Fibroblast of lung (primary cell): ENCODE data around the gene CHP1.

Experiments used
- EZH2 ChIP-seq: IDR thresholded peaks from 2 replicates; pipeline ENCODE4 v1.5.1; 2012; ENCODE audit warnings: low read length, control low read depth, mild to moderate bottlenecking; ENCODE audit errors: missing control alignments
- TF ChIP-seq, protein P1 (sequence below), 2 donors: IDR thresholded peaks in 1 of 2; conservative IDR thresholded peaks in 1 of 2; 1 replicate in 1 of 2; 2 replicates in 1 of 2; pipeline ENCODE4 v1.5.1; 2011 to 2012; ENCODE audit warnings: low read length in 2 of 2, control low read depth in 1 of 2, inconsistent platforms in 1 of 2, low read depth in 1 of 2, mild to moderate bottlenecking in 1 of 2

DNA sequence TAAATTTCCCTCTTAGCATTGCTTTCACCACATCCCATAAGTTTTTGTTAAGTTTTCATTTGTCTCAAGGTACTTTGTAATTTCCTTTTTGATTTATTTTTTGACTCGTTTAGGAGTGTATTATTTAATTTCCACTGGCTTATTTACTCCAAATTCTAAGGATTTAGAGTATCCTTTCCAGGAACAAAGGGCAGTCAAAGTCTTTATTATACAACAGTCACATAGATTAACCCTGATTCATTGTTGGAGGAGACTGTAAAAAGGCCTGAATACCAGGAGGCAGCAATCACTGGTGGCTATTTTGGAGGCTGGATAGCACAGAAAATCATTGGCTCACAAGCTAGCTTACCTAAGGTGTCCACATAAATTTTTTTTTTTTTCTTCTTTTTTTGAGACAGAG lies 61.5 kb downstream of the CHP1 start:
- TF ChIP-seq, protein P1, sequence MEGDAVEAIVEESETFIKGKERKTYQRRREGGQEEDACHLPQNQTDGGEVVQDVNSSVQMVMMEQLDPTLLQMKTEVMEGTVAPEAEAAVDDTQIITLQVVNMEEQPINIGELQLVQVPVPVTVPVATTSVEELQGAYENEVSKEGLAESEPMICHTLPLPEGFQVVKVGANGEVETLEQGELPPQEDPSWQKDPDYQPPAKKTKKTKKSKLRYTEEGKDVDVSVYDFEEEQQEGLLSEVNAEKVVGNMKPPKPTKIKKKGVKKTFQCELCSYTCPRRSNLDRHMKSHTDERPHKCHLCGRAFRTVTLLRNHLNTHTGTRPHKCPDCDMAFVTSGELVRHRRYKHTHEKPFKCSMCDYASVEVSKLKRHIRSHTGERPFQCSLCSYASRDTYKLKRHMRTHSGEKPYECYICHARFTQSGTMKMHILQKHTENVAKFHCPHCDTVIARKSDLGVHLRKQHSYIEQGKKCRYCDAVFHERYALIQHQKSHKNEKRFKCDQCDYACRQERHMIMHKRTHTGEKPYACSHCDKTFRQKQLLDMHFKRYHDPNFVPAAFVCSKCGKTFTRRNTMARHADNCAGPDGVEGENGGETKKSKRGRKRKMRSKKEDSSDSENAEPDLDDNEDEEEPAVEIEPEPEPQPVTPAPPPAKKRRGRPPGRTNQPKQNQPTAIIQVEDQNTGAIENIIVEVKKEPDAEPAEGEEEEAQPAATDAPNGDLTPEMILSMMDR (conservative IDR thresholded peaks at IDR 0.05 in 1 of 2, IDR thresholded peaks at IDR 0.05 in 1 of 2; ENCODE audit: low read depth in 1 of 2, low read length in 2 of 2), result no peak
- no peak for TF ChIP-seq EZH2
